GM19468 (cell line): ENCODE results near the gene VPS8.

ENCODE experiments used
- ATAC-seq: cut with Tn5 transposase; IDR thresholded peaks from one replicate; pipeline ENCODE4 v1.9.1; 2021; ENCODE audit warnings: mild to moderate bottlenecking, moderate library complexity, moderate number of reproducible peaks; ENCODE audit not compliant: unreplicated experiment; ENCODE audit errors: extremely low read depth

The VPS8 gene

DNA sequence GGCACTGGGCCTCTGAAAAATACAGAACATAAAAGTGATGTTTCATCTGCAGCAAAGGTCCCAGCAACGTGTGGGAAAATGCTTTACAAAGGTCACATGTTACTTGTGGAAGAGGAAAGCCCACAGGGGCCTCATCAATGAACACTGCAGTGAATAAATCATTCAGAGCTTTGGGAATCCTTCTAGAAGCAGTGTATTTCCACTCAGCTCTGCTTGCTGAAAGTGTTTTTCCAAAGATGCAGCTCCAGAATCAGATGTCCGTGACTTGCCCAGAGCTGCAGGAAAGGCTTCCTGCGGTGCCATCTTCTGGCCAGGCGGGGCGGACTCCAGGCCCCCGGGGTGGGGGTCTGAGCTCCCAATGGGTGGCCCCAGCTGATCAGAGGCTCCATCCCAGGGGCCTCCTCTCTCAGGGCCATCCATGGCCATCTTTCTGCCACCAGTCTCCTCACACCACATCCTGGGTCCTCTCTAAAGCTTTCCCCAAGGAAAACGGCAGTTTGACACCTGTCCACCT, 259.4 kb downstream of the VPS8 start:
- no peak for ATAC-seq

DNA sequence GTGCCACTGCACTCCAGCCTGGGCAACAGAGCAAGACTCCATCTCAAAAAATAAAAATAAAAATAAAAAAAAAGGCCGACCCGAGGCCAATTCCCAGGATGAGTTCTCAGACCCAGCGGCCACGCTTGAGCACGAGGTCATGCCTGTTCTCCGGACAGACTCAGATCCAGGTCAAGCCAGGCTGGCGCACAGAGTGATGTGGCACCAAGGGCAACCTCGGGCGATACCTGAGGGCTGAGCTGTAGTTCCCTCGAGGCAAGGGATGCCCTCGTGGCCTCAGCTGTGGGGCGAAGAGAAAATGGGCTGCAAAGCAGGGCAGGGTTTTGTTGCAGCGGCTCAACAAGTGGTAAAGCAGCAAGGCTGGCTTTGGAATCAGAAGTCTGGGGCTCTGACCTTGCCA, 263.6 kb downstream of the VPS8 start:
- no peak for ATAC-seq

DNA sequence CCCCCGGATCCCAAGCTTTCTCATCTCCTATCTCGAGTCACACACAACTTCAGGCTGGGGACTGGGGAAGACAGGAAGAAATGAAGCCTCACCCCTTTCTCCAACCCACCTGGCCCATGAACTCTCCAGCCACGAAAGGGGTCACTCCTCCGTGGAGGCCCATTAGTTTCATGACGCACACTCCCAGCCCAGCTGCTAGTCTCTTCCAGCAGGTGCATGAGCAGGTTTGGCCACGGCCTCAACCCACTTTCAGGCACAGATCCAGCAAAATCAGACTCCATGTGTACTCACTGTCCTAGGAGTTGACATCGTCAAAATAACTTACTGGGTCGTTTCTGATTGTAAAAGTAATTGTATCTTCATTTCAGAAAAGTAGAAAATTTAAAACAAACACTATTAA, 264.3 kb downstream of the VPS8 start:
- ATAC-seq, result no peak

DNA sequence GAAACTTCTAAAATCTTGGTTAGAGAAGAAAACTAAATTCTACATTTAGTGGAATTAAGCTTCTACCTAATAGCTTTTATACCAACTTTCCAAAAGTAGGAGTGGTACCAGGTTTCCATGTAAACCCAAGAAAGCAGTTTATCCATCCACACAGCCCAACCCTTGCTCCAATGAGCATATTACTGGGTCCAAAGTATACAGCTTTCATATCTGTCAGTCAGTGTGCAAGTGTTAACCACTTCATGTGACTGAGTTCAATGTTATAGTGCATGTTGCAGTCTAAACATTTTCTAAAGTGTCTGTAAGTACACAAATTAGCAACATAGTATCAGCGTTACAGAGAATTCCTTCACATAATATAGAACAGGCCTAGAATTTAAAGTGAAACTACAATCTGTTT, 267.7 kb downstream of the VPS8 start:
- no peak for ATAC-seq

DNA sequence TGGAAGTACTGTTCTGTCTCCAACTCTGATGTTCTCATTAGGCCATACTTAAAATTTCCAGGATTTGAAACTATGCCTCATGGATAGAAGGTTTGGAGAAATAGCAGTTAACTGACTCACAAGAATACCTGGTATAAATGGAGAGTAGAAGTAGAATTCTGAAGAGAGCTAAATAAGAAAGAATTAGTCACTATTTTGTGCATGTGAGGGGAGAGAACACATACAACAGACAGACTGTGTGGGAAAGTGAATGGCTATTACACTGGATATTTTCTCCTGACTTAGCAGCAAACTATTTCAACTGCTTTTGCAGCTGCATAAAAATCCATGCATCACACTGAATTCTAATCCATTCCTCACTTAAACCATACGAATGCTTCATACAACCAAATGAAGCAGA, 269.6 kb downstream of the VPS8 start:
- no peak for ATAC-seq

DNA sequence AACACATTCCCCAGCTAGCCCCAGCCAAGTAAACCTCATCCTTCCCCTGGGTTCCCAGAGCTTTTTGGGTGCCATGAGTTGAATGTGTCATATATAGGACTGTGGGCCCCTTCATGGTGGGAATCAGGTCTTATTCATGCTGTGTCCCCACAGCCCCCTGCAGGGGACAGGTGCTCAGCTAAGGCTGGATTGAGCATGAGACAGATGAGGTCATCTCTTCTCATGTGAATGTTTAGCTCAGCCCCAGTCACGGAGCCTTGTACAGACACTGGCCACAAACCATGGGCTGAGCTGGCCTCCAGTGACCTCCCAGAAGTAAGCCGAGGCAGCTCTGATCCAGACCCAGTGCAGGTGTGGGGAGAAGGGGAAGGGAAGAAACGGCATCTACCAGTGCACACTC, 270.2 kb downstream of the VPS8 start:
- no peak for ATAC-seq

DNA sequence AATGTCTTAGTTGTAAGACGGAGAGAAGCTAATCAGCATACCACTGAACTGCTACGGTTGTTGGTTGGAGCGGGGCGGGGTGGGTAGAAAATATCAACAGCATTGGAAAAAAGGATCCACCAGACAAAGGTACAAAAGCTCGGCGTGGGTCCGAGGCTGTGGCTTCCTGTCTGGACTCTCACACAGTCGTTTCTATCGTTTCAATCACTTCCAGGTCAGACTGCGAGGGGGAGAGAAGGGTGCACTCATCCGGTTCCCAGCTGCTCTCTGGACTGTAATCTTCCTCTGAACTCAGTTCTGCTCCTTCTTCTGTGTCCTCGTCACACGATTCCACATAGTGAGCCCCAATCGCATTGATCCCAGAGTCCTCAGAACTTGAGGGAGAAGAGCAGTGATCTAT, 270.9 kb downstream of the VPS8 start:
- no peak for ATAC-seq

DNA sequence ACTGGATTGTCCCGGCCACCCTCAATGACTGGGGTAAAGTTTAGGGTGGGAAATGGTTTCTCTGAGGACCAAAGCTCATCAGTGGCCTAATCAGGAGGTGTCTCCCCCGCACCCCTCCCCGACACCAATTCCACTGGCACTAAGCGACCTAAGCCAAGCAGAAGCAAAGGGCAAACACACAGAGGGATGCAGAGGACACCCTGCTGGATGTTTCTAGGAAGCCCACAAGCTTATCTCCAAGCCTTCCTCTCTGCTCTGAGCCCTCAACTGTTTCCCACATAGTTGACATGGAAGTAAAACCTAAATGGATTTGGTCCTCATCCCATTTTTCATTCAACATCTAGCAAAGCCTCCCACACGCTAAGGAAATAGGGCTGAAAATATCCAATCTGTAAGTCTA, 272.4 kb downstream of the VPS8 start:
- no peak for ATAC-seq

DNA sequence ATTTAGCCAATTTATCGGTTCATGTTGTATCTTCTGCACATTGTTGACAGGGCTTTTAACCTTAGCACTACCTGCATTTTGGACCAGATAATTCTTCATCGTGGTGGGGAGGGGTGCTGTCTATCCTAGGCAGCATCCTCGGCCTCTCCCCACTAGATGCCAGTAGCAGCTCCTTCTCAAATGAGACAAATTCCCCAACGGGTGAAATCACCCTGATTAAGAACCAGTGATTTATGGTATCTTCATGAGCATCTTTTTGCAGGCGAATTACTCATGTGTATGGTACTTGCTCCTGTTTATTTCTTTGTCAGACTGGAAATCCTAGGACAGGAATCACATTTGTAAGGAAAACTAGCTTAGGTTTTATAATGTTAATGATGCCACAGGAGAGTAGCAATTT, 272.9 kb downstream of the VPS8 start:
- no peak for ATAC-seq

DNA sequence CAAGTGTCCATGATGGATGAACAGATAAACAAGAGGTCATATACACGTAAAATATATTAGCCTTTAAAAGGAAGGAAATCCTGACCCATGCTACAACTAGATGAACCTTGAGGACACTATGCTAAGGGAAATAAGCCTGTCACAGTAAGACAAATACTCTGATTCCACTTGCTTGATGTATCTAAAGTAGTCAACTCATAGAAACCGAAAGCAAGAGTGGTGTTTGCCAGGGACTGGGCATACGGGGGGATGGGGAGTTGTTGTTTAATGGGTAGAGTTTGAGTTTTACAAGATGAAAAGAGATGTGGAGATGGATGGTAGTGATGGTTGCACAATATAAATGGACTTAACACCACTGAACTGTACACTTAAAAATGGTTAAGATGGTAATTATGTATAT, 275.5 kb downstream of the VPS8 start:
- ATAC-seq, result no peak

DNA sequence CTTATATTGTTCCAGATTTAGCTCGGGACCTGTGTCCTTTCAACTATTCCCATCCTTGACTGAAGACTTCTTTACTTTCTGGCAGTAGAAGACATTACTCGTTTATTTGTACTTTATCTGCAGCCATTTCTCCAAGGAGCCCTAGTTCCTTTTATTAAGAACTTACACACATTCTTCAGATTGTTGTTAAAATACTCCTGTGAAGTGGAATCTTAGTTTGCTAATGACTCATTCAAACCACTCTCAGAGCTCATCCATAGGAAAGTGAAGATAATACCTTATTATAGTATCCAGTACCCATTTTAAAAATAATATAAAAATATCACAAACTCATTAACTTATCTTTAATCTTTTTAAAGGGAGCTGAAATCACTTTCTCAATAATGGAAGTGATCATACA, 277.4 kb downstream of the VPS8 start:
- ATAC-seq, result no peak

DNA sequence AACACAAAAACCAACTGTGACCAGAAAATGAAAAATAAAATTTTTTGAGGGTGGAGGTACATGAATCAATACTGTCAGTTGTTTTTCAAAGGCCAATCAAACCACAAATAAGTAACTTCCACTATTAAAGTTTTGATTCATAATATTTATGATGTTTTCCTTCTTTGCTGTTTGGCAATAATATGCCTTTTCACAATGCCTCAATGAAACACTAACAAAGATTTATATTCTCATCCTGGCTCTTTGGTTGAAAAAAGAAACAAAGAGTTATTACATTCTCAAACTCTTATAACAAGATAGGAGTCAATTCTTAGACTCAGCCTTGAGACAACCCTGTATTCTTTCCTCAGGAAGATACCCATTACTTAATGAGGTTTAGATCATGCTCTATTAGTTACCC, 277.8 kb downstream of the VPS8 start:
- ATAC-seq, result no peak

DNA sequence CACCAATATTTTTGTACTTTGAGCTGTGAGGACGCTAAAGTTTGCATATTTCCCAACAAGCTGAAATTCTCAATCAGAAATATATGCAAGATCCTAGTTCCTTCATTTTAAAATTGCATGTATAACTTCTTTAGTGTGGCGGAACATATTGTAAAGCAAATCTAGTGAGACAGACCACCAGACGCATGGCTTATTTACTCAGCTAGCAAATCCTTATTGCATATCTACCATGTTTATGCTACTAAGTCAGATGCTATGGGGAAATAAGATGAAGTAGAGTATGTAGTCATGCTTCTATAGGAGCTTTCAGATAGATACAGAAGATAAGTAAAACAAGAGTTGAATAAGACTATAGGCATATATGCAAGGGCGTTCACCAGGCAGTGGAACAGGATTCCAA, 278.8 kb downstream of the VPS8 start:
- ATAC-seq, result no peak

DNA sequence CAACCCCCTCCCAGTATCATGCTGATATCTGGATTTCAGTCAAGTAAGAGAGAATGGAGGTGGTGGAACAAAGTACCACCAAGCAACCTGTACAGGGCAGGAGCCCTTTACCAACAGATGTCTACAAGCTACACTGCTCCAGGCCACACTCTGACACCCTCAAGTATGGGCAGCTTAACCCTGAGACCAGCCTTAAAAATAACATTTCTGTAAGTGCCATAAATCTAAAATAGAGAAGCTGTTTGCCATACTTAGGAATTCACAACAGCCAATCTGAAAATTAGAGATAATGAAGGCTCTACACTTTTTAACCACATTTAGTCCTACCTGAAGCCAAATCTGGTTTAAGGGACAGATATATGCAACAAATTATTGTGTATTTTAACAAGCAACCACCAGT, 281.1 kb downstream of the VPS8 start:
- ATAC-seq, result no peak

DNA sequence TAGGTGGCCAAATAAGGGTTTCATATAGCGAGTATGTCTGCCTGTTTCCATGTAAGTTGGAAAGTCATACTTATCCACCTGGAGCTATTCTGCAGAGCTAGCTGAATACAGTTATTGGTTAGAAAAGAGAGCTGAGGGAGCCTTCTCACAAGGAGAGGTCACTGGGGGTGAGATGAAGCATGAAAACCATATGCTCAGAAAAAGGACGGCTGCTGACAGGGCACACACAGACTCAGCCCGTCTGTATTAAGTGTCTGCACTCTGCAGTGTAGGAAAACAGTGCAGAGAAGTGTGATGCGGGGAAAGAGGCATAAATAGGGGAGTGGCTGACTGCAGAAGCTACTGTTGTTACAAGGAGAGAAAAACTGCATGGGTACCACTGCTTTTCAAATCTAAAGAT, 282.7 kb downstream of the VPS8 start:
- no peak for ATAC-seq
